Kidney (tissue), 14 donors: ENCODE data around the gene MARCHF9. TPM values are rescaled to one million over a fixed set of nuclear protein-coding genes. Genes with fewer than 3 reads are reported as not detected.

Experiments
- DNase-seq, 5 donors: peaks; one replicate each; pipeline ENCODE4 v3.0.0-alpha.2; 2013 to 2020
- FAIRE-seq: peaks from 2 replicates; lab custom pipeline; 2012; peaks lifted over from hg19 to GRCh38; lab: Jason Lieb, UNC
- H3K27ac ChIP-seq, 2 donors: one replicate each; pipeline ENCODE4 v1.7.0; 2013; ENCODE audit warnings: low read depth in 2 of 2, low read length in 2 of 2, inconsistent platforms in 1 of 2
- H3K27me3 ChIP-seq: one replicate; pipeline ENCODE4 v1.7.1; 2013; ENCODE audit warnings: low read length, inconsistent platforms; ENCODE audit not compliant: control insufficient read depth, insufficient read depth
- H3K36me3 ChIP-seq, 3 donors: one replicate each; pipeline versions ENCODE4 v1.7.0 to v1.7.1; 2013; ENCODE audit warnings: low read length in 3 of 3, control low read depth in 1 of 3, inconsistent platforms in 1 of 3; ENCODE audit not compliant: insufficient read depth in 3 of 3, control insufficient read depth in 2 of 3
- H3K4me1 ChIP-seq, 3 donors: one replicate each; pipeline versions ENCODE4 v1.7.0 to v1.7.1; 2013; ENCODE audit warnings: low read length in 3 of 3, inconsistent platforms in 1 of 3, low read depth in 1 of 3; ENCODE audit not compliant: control insufficient read depth in 2 of 3, insufficient read depth in 2 of 3
- H3K4me3 ChIP-seq, 3 donors: one replicate each; pipeline versions ENCODE4 v1.7.0 to v1.8.1; 2013; ENCODE audit warnings: low read length in 3 of 3, control low read depth in 1 of 3, inconsistent platforms in 1 of 3
- H3K9ac ChIP-seq, 3 donors: one replicate each; pipeline versions ENCODE4 v1.7.0 to v1.7.1; 2013; ENCODE audit warnings: low read length in 3 of 3, control low read depth in 1 of 3, inconsistent platforms in 1 of 3
- H3K9me3 ChIP-seq, 3 donors: one replicate each; pipeline versions ENCODE4 v1.7.0 to v1.7.1; 2013; ENCODE audit warnings: low read length in 3 of 3, control low read depth in 1 of 3, inconsistent platforms in 1 of 3; ENCODE audit not compliant: control insufficient read depth in 2 of 3, insufficient read depth in 1 of 3
- CTCF ChIP-seq: IDR thresholded peaks from 3 replicates; pipeline ENCODE4 v1.5.1; 2012; ENCODE audit warnings: mild to moderate bottlenecking, moderate library complexity, borderline replicate concordance; ENCODE audit not compliant: insufficient read depth; ENCODE audit errors: extremely low read depth
- intact Hi-C: fragments of 100-400 bp; cut with DNase I; formaldehyde crosslinking; loops from one replicate; pipeline ENCODE4 v1.11.1; 2022
- polyA plus RNA-seq: library from polyadenylated mRNA; stranded (reverse); fragments of 350-450 nt; fragmentation: Illumina TruSeq; extraction: RNeasy Lipid Tissue Mini Kit (QIAGEN cat#74804); gene quantifications from one replicate; pipeline ENCODE4 v1.2.3, GENCODE V29; 2014; ENCODE audit warnings: low read depth, low replicate concordance; ENCODE audit not compliant: insufficient read depth
- total RNA-seq: library from RNA; stranded (reverse); fragmentation: NEBNext Ultra II Directional; extraction: Animal tissue kit (Norgen Biotek cat#: 25700); gene quantifications from one replicate; pipeline ENCODE4 v1.2.1, GENCODE V29; 2021
- donor health status: control.
- donor health status: control.
- donor health status: control.
- donor health status: control.
- donor health status: control.
- donor health status: DM: yes; HTN: yes; CAD: no.
- donor health status: Normal renal cell carcinoma (clear cell type).

The MARCHF9 gene
- total and polyA plus RNA-seq, 2 donors from 2014 or later = 22.9 to 38.4 TPM

- DNase-seq (no peak), FAIRE-seq (no peak)
- H3K9me3 ChIP-seq = no peaks in the 10 kb centered on the region
- TF ChIP-seq CTCF = no peak
- peaks cover 0 to 12% (median 0%) of the 10 kb centered on the region in 3 donors for H3K4me1 ChIP-seq
- intact Hi-C loops = no loop called here
- no peak overlapping the region for H3K27ac ChIP-seq
- H3K36me3 ChIP-seq = peaks cover 0 to 22% (median 18%) of the 10 kb centered on the region in 3 donors
- H3K27me3 ChIP-seq = no peaks in the 10 kb centered on the region
- H3K9ac ChIP-seq = no peak overlapping the region
- H3K4me3 ChIP-seq = no peak overlapping the region
These were observed 31.9 kb upstream of the MARCHF9 start for GRCh38 chr12:57722716-57723629.

- Histone ChIP-seq H3K4me1 (peaks cover 0 to 12% (median 0%) of the 10 kb centered on the region in 3 donors), H3K27ac (no peak overlapping the region), H3K36me3 (peaks cover 0 to 15% (median 15%) of the 10 kb centered on the region in 3 donors)
These were observed 31.3 kb upstream of the MARCHF9 start for GRCh38 chr12:57723630-57723962.

GRCh38 chr12:57724003-57724935, 30.6 kb upstream of the MARCHF9 start:
- Histone ChIP-seq H3K4me1 (peaks cover 0 to 12% (median 0%) of the 10 kb centered on the region in 3 donors), H3K27me3 (no peaks in the 10 kb centered on the region), H3K4me3 (no peak overlapping the region), H3K36me3 (peaks cover 0 to 11% (median 9%) of the 10 kb centered on the region in 3 donors), H3K9ac (no peak overlapping the region), H3K27ac (no peak overlapping the region), H3K9me3 (no peaks in the 10 kb centered on the region)
- FAIRE-seq (no peak), DNase-seq (no peak)
- no peak for TF ChIP-seq CTCF
- intact Hi-C loops = no loop called here

More at GRCh38 chr12:57723630-57723962, 31.3 kb upstream of the MARCHF9 start:
- Histone ChIP-seq H3K9ac (no peak overlapping the region), H3K4me3 (no peak overlapping the region), H3K27me3 (no peaks in the 10 kb centered on the region), H3K9me3 (no peaks in the 10 kb centered on the region)
- intact Hi-C loops = no loop called here
- no peak for TF ChIP-seq CTCF
- no peak for FAIRE-seq
- DNase-seq = no peak
